SJSA1 (cell line): ENCODE data around the gene LYRM4. TPM values are rescaled to one million over a fixed set of nuclear protein-coding genes. Genes with fewer than 3 reads are reported as not detected.

Experiments used
- DNase-seq, 2 experiments: peaks; one replicate each; pipeline ENCODE4 v3.0.0-alpha.2; 2015 to 2020; ENCODE audit warnings: low spot score in 2 of 2, low read depth in 1 of 2
- H3K27ac ChIP-seq: fragments of 250-450 bp; sonication (Bioruptor Pico); 2 replicates; pipeline ENCODE4 v1.5.1; 2020; ENCODE audit warnings: mild to moderate bottlenecking, moderate library complexity
- H3K27me3 ChIP-seq: fragments of 250-450 bp; sonication (Bioruptor Pico); replicated peaks from 2 replicates; pipeline ENCODE4 v1.5.1; 2020; ENCODE audit warnings: mild to moderate bottlenecking, moderate library complexity
- H3K36me3 ChIP-seq: fragments of 250-450 bp; sonication (Bioruptor Pico); 2 replicates; pipeline ENCODE4 v1.5.1; 2020; ENCODE audit warnings: mild to moderate bottlenecking
- H3K4me1 ChIP-seq: fragments of 250-450 bp; sonication (Bioruptor Pico); replicated peaks from 2 replicates; pipeline ENCODE4 v1.6.1; 2021; ENCODE audit warnings: mild to moderate bottlenecking
- H3K4me3 ChIP-seq: fragments of 250-450 bp; sonication (Bioruptor Pico); 2 replicates; pipeline ENCODE4 v1.5.1; 2020; ENCODE audit warnings: mild to moderate bottlenecking
- H3K9me3 ChIP-seq: fragments of 250-450 bp; sonication (Bioruptor Pico); replicated peaks from 2 replicates; pipeline ENCODE4 v1.5.1; 2020; ENCODE audit warnings: mild to moderate bottlenecking
- total RNA-seq: library from RNA; depleted of rRNA; stranded (reverse); fragments of >200 nt; shearing (Covaris generic); gene quantifications from 2 replicates; pipeline ENCODE4 v1.2.3, GENCODE V29; 2014

Gene LYRM4
- total RNA-seq, 1 experiment from 2014 or later = 23.0 TPM

- no peaks in the 10 kb centered on the region for H3K27me3 ChIP-seq
- no peak overlapping the region for H3K4me3 ChIP-seq
- H3K36me3 ChIP-seq = peaks cover 3% of the 10 kb centered on the region; the same call in 1 of the 2 replicates
- no peaks in the 10 kb centered on the region; the same call in 1 of the 2 replicates for H3K4me1 ChIP-seq
- DNase-seq = no peak
- no peaks in the 10 kb centered on the region for H3K9me3 ChIP-seq
- H3K27ac ChIP-seq = no peak overlapping the region
These were observed 14.7 kb upstream of the LYRM4 start for GRCh38 chr6:5275497-5275896.

- Histone ChIP-seq H3K27me3 (no peaks in the 10 kb centered on the region), H3K4me1 (no peaks in the 10 kb centered on the region), H3K36me3 (no peaks in the 10 kb centered on the region), H3K9me3 (no peaks in the 10 kb centered on the region), H3K27ac (no peak overlapping the region), H3K4me3 (no peak overlapping the region)
- DNase-seq = no peak
These were observed 13.5 kb upstream of the LYRM4 start for GRCh38 chr6:5274231-5274630.

- no peaks in the 10 kb centered on the region for H3K36me3 ChIP-seq
- no peak overlapping the region for H3K27ac ChIP-seq
- H3K9me3 ChIP-seq = no peaks in the 10 kb centered on the region
- no peak overlapping the region for H3K4me3 ChIP-seq
- DNase-seq = no peak
- H3K4me1 ChIP-seq = no peaks in the 10 kb centered on the region
- no peaks in the 10 kb centered on the region for H3K27me3 ChIP-seq
These were observed 11.2 kb upstream of the LYRM4 start for GRCh38 chr6:5271926-5272325.

GRCh38 chr6:5270093-5270680 is 9.4 kb upstream of the LYRM4 start:
- no peak overlapping the region for H3K4me3 ChIP-seq
- DNase-seq = no peak
- no peaks in the 10 kb centered on the region for H3K4me1 ChIP-seq
- H3K27ac ChIP-seq = no peak overlapping the region
- no peaks in the 10 kb centered on the region for H3K36me3 ChIP-seq
- no peaks in the 10 kb centered on the region for H3K27me3 ChIP-seq
- H3K9me3 ChIP-seq = no peaks in the 10 kb centered on the region

GRCh38 chr6:5266423-5266822 is 5.7 kb upstream of the LYRM4 start:
- DNase-seq = no peak
- Histone ChIP-seq H3K4me1 (peaks cover 3% of the 10 kb centered on the region; the same call in 1 of the 2 replicates), H3K4me3 (no peak overlapping the region), H3K27me3 (no peaks in the 10 kb centered on the region), H3K27ac (no peak overlapping the region), H3K9me3 (no peaks in the 10 kb centered on the region), H3K36me3 (peaks cover 1% of the 10 kb centered on the region; the same call in 1 of the 2 replicates)

- H3K9me3 ChIP-seq = no peaks in the 10 kb centered on the region; the same call in 1 of the 2 replicates
- H3K36me3 ChIP-seq = peaks cover 4% of the 10 kb centered on the region; the same call in 1 of the 2 replicates
- H3K27ac ChIP-seq = peak overlapping the region; percentile 97
- no peak for DNase-seq
- H3K27me3 ChIP-seq = no peaks in the 10 kb centered on the region
- peaks cover 11% of the 10 kb centered on the region for H3K4me1 ChIP-seq
- peak overlapping the region; percentile 65 for H3K4me3 ChIP-seq
These were observed 877 bp upstream of the LYRM4 start for GRCh38 chr6:5261545-5262109.

- peaks cover 4% of the 10 kb centered on the region; the same call in 1 of the 2 replicates for H3K36me3 ChIP-seq
- no peaks in the 10 kb centered on the region for H3K27me3 ChIP-seq
- DNase-seq = peak; percentile 29 to 62
- H3K4me1 ChIP-seq = peaks cover 11% of the 10 kb centered on the region
- no peak overlapping the region; the same call in 1 of the 2 replicates for H3K27ac ChIP-seq
- H3K9me3 ChIP-seq = no peaks in the 10 kb centered on the region; the same call in 1 of the 2 replicates
- H3K4me3 ChIP-seq = peak overlapping the region; percentile 65
These were observed 584 bp downstream of the LYRM4 start for GRCh38 chr6:5260111-5260620.

- peaks cover 11% of the 10 kb centered on the region for H3K4me1 ChIP-seq
- peaks cover 4% of the 10 kb centered on the region; the same call in 1 of the 2 replicates for H3K36me3 ChIP-seq
- no peaks in the 10 kb centered on the region for H3K27me3 ChIP-seq
- no peak overlapping the region for H3K27ac ChIP-seq
- DNase-seq = no peak
- no peaks in the 10 kb centered on the region; the same call in 1 of the 2 replicates for H3K9me3 ChIP-seq
- no peak overlapping the region; the same call in 1 of the 2 replicates for H3K4me3 ChIP-seq
These were observed 1.3 kb downstream of the LYRM4 start for GRCh38 chr6:5259428-5259827.

GRCh38 chr6:5257400-5257799 is 3.4 kb downstream of the LYRM4 start:
- H3K27me3 ChIP-seq = no peaks in the 10 kb centered on the region
- DNase-seq = no peak
- H3K36me3 ChIP-seq = peaks cover 12% of the 10 kb centered on the region
- peaks cover 10% of the 10 kb centered on the region for H3K4me1 ChIP-seq
- H3K27ac ChIP-seq = no peak overlapping the region
- no peak overlapping the region for H3K4me3 ChIP-seq
- no peaks in the 10 kb centered on the region; the same call in 1 of the 2 replicates for H3K9me3 ChIP-seq

GRCh38 chr6:5256952-5257351 is 3.8 kb downstream of the LYRM4 start:
- peaks cover 12% of the 10 kb centered on the region for H3K36me3 ChIP-seq
- no peak for DNase-seq
- H3K4me1 ChIP-seq = peaks cover 7% of the 10 kb centered on the region; the same call in 1 of the 2 replicates
- no peak overlapping the region for H3K27ac ChIP-seq
- no peak overlapping the region for H3K4me3 ChIP-seq
- H3K9me3 ChIP-seq = no peaks in the 10 kb centered on the region; the same call in 1 of the 2 replicates
- no peaks in the 10 kb centered on the region for H3K27me3 ChIP-seq

GRCh38 chr6:5250911-5251310 is 9.8 kb downstream of the LYRM4 start:
- no peaks in the 10 kb centered on the region for H3K27me3 ChIP-seq
- H3K4me1 ChIP-seq = peaks cover 16% of the 10 kb centered on the region
- no peak for DNase-seq
- H3K27ac ChIP-seq = no peak overlapping the region
- peaks cover 12% of the 10 kb centered on the region for H3K36me3 ChIP-seq
- no peak overlapping the region for H3K4me3 ChIP-seq
- no peaks in the 10 kb centered on the region for H3K9me3 ChIP-seq

- H3K27me3 ChIP-seq = no peaks in the 10 kb centered on the region
- H3K36me3 ChIP-seq = peaks cover 12% of the 10 kb centered on the region
- no peak overlapping the region for H3K27ac ChIP-seq
- no peak overlapping the region for H3K4me3 ChIP-seq
- DNase-seq = no peak
- H3K4me1 ChIP-seq = peaks cover 17% of the 10 kb centered on the region
- H3K9me3 ChIP-seq = no peaks in the 10 kb centered on the region
These were observed 10.3 kb downstream of the LYRM4 start for GRCh38 chr6:5250451-5250850.

- Histone ChIP-seq H3K27ac (no peak overlapping the region), H3K4me1 (peaks cover 17% of the 10 kb centered on the region), H3K9me3 (no peaks in the 10 kb centered on the region), H3K27me3 (no peaks in the 10 kb centered on the region), H3K4me3 (no peak overlapping the region), H3K36me3 (peaks cover 14% of the 10 kb centered on the region)
- DNase-seq = no peak
These were observed 11.2 kb downstream of the LYRM4 start for GRCh38 chr6:5249451-5250122.
